OCI-LY1 (cell line): ENCODE data around the gene FAM219B.

Experiments used
- H2AFZ ChIP-seq: fragments of 200-600 bp; sonication (generic), shearing (Covaris generic); 2 replicates; pipeline ENCODE4 v1.6.0; 2014; ENCODE audit warnings: antibody characterized with exemption, mild to moderate bottlenecking, low read length
- H3F3A ChIP-seq: fragments of 200-600 bp; sonication (generic), shearing (Covaris generic); 2 replicates; pipeline ENCODE4 v1.6.0; 2014; ENCODE audit warnings: mild to moderate bottlenecking, antibody characterized with exemption, low read length, moderate library complexity; ENCODE audit not compliant: insufficient read depth
- H3K27ac ChIP-seq: fragments of 200-600 bp; sonication (generic); 2 replicates; pipeline ENCODE4 v1.5.1; 2014; ENCODE audit warnings: low read length, mixed run types, mild to moderate bottlenecking, low read depth; ENCODE audit not compliant: poor library complexity, severe bottlenecking
- H3K27me3 ChIP-seq: fragments of 200-600 bp; sonication (generic); 2 replicates; pipeline ENCODE4 v1.6.0; 2014; ENCODE audit warnings: antibody characterized with exemption, mild to moderate bottlenecking, low read length, moderate library complexity; ENCODE audit not compliant: insufficient read depth
- H3K36me3 ChIP-seq: fragments of 200-600 bp; sonication (generic); 2 replicates; pipeline ENCODE4 v1.6.1; 2014; ENCODE audit warnings: mild to moderate bottlenecking, antibody characterized with exemption, low read length, moderate library complexity, mixed read lengths; ENCODE audit not compliant: insufficient read depth
- H3K4me1 ChIP-seq: fragments of 200-600 bp; sonication (generic); 2 replicates; pipeline ENCODE4 v1.5.1; 2014; ENCODE audit warnings: mild to moderate bottlenecking, low read length, moderate library complexity; ENCODE audit not compliant: insufficient read depth, severe bottlenecking
- H3K4me2 ChIP-seq: fragments of 200-600 bp; sonication (generic), shearing (Covaris generic); 2 replicates; pipeline ENCODE4 v1.6.1; 2014; ENCODE audit warnings: low read length
- H3K4me3 ChIP-seq: fragments of 200-600 bp; sonication (generic); 2 replicates; pipeline ENCODE4 v1.5.1; 2014; ENCODE audit warnings: low read length, low read depth, mild to moderate bottlenecking, mixed read lengths; ENCODE audit not compliant: poor library complexity, severe bottlenecking
- H3K79me2 ChIP-seq: fragments of 200-600 bp; shearing (Covaris generic); 2 replicates; pipeline ENCODE4 v1.6.1; 2016; ENCODE audit warnings: mixed run types, low read length, mixed read lengths; ENCODE audit not compliant: insufficient read depth
- H3K9ac ChIP-seq: fragments of 200-600 bp; sonication (generic), shearing (Covaris generic); 2 replicates; pipeline ENCODE4 v1.6.1; 2014; ENCODE audit warnings: mild to moderate bottlenecking, low read length, mixed read lengths
- H3K9me2 ChIP-seq: fragments of 200-600 bp; sonication (generic), shearing (Covaris generic); 2 replicates; pipeline ENCODE4 v1.6.1; 2014; ENCODE audit warnings: low read depth, mild to moderate bottlenecking, low read length, mixed read lengths
- H3K9me3 ChIP-seq: fragments of 200-600 bp; shearing (Covaris generic); 2 replicates; pipeline ENCODE4 v1.6.1; 2014; ENCODE audit warnings: low read length, mixed read lengths
- H4K20me1 ChIP-seq: fragments of 200-600 bp; sonication (generic), shearing (Covaris generic); 2 replicates; pipeline ENCODE4 v1.6.0; 2016; ENCODE audit warnings: mild to moderate bottlenecking, low read length; ENCODE audit not compliant: insufficient read depth
- CTCF ChIP-seq: fragments of 200-600 bp; sonication (generic), shearing (Covaris generic); IDR thresholded peaks from 2 replicates; pipeline ENCODE4 v1.5.1; 2017; ENCODE audit warnings: mild to moderate bottlenecking, antibody characterized with exemption, low read length, moderate library complexity, mixed read lengths
- EZH2 ChIP-seq: fragments of 200-600 bp; sonication (generic), shearing (Covaris generic); IDR thresholded peaks from 2 replicates; pipeline ENCODE4 v1.8.0; 2017; ENCODE audit warnings: borderline replicate concordance, mixed run types, mild to moderate bottlenecking, antibody characterized with exemption, low read length, moderate library complexity, mixed read lengths

FAM219B gene

GRCh38 chr15:74933573-74933972, 26.9 kb upstream of the FAM219B start:
- Histone ChIP-seq H3K27ac (no peak overlapping the region), H3K79me2 (peaks cover 78% of the 10 kb centered on the region), H3K4me3 (no peak overlapping the region), H3K27me3 (no peaks in the 10 kb centered on the region), H3K36me3 (peaks cover 57% of the 10 kb centered on the region), H3K9me2 (no peaks in the 10 kb centered on the region), H3F3A (no peaks in the 10 kb centered on the region), H2AFZ (no peak overlapping the region), H3K9me3 (no peaks in the 10 kb centered on the region), H3K4me2 (no peak overlapping the region), H4K20me1 (no peaks in the 10 kb centered on the region), H3K4me1 (peaks cover 24% of the 10 kb centered on the region), H3K9ac (no peak overlapping the region)
- TF ChIP-seq CTCF = no peak
- no peak for TF ChIP-seq EZH2

- H3K9ac ChIP-seq = no peak overlapping the region
- H3K79me2 ChIP-seq = peaks cover 39% of the 10 kb centered on the region
- no peaks in the 10 kb centered on the region for H3K27me3 ChIP-seq
- no peak for TF ChIP-seq CTCF
- TF ChIP-seq EZH2 = no peak
- H3K9me2 ChIP-seq = no peaks in the 10 kb centered on the region
- H3F3A ChIP-seq = no peaks in the 10 kb centered on the region
- no peak overlapping the region for H3K4me3 ChIP-seq
- H3K36me3 ChIP-seq = peaks cover 81% of the 10 kb centered on the region
- H4K20me1 ChIP-seq = no peaks in the 10 kb centered on the region
- no peak overlapping the region for H3K4me2 ChIP-seq
- H2AFZ ChIP-seq = no peak overlapping the region
- H3K4me1 ChIP-seq = no peaks in the 10 kb centered on the region
- no peaks in the 10 kb centered on the region for H3K9me3 ChIP-seq
- H3K27ac ChIP-seq = no peak overlapping the region
Measured at GRCh38 chr15:74928771-74929198, 22.1 kb upstream of the FAM219B start.

- Histone ChIP-seq H3K27me3 (no peaks in the 10 kb centered on the region), H3K36me3 (peaks cover 91% of the 10 kb centered on the region), H3K27ac (no peak overlapping the region), H3K9me3 (no peaks in the 10 kb centered on the region), H2AFZ (no peak overlapping the region), H3K9me2 (no peaks in the 10 kb centered on the region), H3K4me3 (no peak overlapping the region), H3K4me1 (no peaks in the 10 kb centered on the region), H3K4me2 (no peak overlapping the region), H3K79me2 (peaks cover 8% of the 10 kb centered on the region), H3K9ac (no peak overlapping the region), H4K20me1 (no peaks in the 10 kb centered on the region), H3F3A (no peaks in the 10 kb centered on the region)
- TF ChIP-seq CTCF (no peak), EZH2 (no peak)
Measured at GRCh38 chr15:74924525-74924924, 17.9 kb upstream of the FAM219B start.
